SK-N-SH (cell line): Measurements from ENCODE around the gene PLD4.
"Not testable (repeated sequence)": the region's sequence is repeated elsewhere in the genome, so short reads cannot be mapped to it uniquely, and the experiment has no call there.

Experiments used
- CTCF ChIP-seq: fragments of 200-600 bp; sonication (generic); IDR thresholded peaks from 2 replicates; pipeline ENCODE4 v1.6.1; 2017; ENCODE audit warnings: antibody characterized with exemption, mild to moderate bottlenecking, moderate library complexity
- MAX ChIP-seq: IDR thresholded peaks from 2 replicates; pipeline ENCODE4 v1.4.0; 2012; ENCODE audit warnings: low read depth
- NRF1 ChIP-seq: IDR thresholded peaks from 2 replicates; pipeline ENCODE4 v1.6.1; 2012; ENCODE audit warnings: low read depth, mild to moderate bottlenecking, low read length
- SIN3A ChIP-seq: IDR thresholded peaks from 2 replicates; pipeline ENCODE4 v1.6.1; 2012; ENCODE audit warnings: low read depth, mild to moderate bottlenecking, low read length, moderate library complexity, borderline replicate concordance
- TAF1 ChIP-seq: IDR thresholded peaks from 2 replicates; pipeline ENCODE4 v1.6.1; 2012; ENCODE audit warnings: low read depth, mild to moderate bottlenecking, low read length, moderate library complexity, borderline replicate concordance
- TCF12 ChIP-seq: IDR thresholded peaks from 2 replicates; pipeline ENCODE4 v1.4.0; 2012

- not testable (repeated sequence) for TF ChIP-seq CTCF, NRF1, TAF1, MAX, SIN3A, TCF12
Observed at GRCh38 chr14:104890292-104890691, 34.4 kb upstream of the PLD4 start.
